GM12875 (cell line): Measurements from ENCODE around the gene DCDC2.

Experiments used
- H3K4me3 ChIP-seq: one replicate; pipeline ENCODE4 v1.5.1; 2011; ENCODE audit warnings: low read depth, low read length, control low read depth
- TF ChIP-seq, protein P1 (sequence below): IDR thresholded peaks from 2 replicates; pipeline ENCODE4 v1.5.1; 2011; ENCODE audit warnings: low read depth, mild to moderate bottlenecking, control low read depth, inconsistent platforms, low read length, moderate library complexity, borderline replicate concordance; ENCODE audit not compliant: insufficient read depth

DCDC2 gene

DNA sequence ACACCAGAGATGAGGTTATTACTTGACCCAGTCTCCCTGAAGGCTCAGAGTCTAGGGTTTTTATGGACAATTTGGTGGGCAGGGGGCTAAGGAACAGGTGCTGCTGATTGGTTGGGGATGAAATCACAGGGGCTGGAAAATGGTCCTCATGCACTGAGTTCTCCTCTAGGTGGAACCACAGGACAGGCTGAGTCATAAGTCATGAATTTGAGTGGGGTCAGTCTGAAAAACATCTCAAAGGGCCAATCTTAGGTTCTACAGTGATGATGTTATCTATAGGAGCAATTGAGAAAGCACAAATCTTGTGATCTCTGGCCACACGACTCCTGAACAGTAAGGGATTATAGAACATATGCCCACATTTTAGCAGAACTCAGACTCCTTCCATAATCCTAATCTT lies 39.0 kb upstream of the DCDC2 start:
- H3K4me3 ChIP-seq, result no peak overlapping the region
- TF ChIP-seq, protein P1, sequence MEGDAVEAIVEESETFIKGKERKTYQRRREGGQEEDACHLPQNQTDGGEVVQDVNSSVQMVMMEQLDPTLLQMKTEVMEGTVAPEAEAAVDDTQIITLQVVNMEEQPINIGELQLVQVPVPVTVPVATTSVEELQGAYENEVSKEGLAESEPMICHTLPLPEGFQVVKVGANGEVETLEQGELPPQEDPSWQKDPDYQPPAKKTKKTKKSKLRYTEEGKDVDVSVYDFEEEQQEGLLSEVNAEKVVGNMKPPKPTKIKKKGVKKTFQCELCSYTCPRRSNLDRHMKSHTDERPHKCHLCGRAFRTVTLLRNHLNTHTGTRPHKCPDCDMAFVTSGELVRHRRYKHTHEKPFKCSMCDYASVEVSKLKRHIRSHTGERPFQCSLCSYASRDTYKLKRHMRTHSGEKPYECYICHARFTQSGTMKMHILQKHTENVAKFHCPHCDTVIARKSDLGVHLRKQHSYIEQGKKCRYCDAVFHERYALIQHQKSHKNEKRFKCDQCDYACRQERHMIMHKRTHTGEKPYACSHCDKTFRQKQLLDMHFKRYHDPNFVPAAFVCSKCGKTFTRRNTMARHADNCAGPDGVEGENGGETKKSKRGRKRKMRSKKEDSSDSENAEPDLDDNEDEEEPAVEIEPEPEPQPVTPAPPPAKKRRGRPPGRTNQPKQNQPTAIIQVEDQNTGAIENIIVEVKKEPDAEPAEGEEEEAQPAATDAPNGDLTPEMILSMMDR, result no peak

DNA sequence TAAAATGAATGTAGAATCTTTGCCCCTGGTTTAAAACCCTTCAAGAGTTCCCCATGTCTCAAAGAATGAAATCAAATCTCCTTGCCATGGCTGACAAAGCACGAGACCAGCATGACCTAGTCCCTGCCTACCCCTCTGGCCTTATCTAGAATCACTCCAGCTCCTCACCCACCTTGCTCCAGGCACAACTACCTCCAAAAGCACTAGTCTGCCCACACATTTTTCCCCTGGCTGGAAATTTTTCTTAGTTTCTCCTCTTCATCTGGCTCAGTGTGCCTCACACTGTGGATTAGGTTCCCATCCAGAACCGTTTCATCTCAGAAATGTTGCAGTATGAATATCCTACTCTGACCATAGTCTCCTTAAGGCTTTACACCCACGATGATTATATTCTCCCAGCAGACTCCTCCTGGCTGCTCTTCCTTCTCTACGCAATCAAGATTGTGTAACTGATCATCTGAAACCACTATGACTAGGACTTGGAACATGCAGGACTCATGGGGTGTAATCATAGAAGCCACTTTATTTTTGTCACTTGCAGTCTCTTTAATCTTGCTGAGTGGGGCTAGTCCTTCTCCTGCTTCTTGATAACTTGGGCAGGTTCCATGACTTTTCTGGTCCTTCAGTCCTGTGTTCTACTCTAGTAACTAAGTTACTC lies 37.0 kb upstream of the DCDC2 start:
- TF ChIP-seq, protein P1, result no peak
- no peak overlapping the region for H3K4me3 ChIP-seq

DNA sequence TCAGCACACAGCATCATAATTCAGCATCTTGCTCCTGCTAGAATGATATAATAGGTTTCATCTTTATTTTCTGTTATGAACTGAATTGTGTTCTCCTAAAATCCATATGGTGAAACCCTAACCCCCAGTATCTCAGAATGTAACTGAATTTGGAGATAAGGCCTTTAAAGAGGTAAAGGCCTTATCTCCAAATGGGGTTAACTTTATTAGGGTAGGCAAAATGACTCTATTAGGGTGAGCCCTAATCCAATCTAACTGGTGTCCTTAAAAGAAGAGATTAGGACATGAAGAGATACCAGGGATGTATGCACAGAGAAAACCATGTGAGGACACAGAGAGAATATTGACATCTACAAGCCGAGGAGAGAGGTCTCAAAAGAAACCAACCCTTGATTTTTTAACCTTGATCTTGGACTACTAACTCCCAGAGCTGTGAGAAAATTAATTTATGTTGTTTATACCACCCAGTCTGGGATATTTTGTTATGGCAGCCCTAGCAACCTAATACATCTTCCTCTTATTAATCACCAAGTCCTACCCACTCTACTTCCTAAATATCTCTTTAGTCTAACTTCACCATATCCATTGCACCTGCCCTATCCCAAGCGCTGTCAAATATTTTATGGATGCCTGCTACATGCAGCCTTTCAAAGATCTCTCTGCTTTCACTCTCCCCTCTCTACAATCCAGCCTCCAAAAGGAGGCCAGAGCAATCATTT lies 36.4 kb upstream of the DCDC2 start:
- H3K4me3 ChIP-seq, result no peak overlapping the region
- TF ChIP-seq, protein P1, result no peak

DNA sequence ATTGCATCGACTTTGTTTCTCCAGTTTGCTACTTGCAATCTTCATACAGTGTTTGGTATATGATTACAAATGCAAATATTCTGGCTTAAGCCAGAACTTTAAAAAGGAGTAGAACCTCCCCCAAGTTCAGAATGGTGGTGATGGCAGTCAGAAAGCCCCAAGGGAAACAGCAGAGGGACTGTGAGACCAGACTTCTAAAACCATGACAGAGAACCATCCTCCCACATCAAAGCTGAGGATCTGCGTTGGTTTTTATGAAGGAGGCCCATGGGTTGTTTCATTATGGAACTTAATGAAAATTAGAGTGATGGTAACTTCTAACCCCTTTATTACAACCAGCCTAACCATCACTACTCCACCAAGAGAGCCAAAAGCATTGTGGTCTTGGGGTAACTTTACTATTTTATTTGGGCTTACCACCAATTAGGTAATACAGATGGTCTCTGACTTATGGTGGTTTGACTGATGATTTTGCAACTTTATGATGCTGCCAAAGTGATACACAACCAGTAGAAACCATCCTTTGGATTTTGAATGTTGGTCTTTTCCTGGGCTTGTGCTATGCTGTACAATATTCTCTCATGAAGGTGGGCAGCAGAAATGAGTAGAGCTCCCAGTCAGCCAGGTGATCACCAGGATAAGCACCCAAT lies 34.0 kb upstream of the DCDC2 start:
- H3K4me3 ChIP-seq, result no peak overlapping the region
- TF ChIP-seq, protein P1, result no peak

DNA sequence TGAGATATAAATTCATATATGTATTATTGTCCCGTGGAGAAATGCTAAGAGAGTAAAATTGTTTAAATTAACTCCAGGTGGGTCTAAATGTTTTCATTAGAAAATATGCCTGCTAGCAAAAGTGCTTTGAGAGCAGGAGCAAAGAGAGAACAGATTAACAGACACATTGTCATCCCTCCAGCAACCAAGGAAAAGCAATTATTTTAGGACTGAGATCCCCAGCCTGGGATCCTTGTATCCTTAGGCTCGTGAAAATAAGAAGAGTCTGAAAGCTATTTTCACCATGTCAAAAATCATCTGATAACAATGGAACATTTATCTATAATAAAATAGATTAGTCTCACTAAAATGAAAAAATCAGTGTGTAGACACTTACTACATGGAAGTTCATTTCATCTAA lies 33.3 kb upstream of the DCDC2 start:
- TF ChIP-seq, protein P1, result no peak
- no peak overlapping the region for H3K4me3 ChIP-seq

DNA sequence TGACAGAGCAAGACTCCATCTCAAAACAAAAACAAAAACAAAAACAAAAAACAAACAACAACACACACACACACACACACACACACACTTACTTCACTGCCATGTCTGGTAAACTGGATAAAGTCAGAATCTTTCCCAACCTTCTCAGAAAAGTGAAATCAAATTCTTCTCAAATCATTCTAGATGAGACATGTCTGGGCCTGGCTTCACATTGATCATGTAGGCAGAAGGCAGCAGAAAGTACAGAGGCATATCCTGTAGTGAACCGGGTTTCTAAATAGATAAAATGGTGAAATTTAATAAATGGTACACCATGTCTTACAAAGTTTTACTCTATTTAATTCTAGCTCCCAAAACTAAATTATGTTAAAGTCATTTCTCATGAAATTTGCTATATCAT lies 30.0 kb upstream of the DCDC2 start:
- TF ChIP-seq, protein P1, result no peak
- no peak overlapping the region for H3K4me3 ChIP-seq
